Left hindlimb (tissue), 1 donor: ENCODE measurements around the gene CLEC4M.
"Not testable (repeated sequence)": the region's sequence is repeated elsewhere in the genome, so short reads cannot be mapped to it uniquely, and the experiment has no call there.

Experiments
- DNase-seq: peaks from one replicate; pipeline ENCODE4 v3.0.0-alpha.2; 2018

Gene CLEC4M

GRCh38 chr19:7816040-7816439, 53.0 kb downstream of the CLEC4M start:
- not testable (repeated sequence) for DNase-seq

GRCh38 chr19:7817801-7818200, 54.8 kb downstream of the CLEC4M start:
- no peak for DNase-seq

GRCh38 chr19:7818806-7819205, 55.8 kb downstream of the CLEC4M start:
- no peak for DNase-seq
